ENCODE data around the gene KHDRBS2.

KHDRBS2 gene

DNA sequence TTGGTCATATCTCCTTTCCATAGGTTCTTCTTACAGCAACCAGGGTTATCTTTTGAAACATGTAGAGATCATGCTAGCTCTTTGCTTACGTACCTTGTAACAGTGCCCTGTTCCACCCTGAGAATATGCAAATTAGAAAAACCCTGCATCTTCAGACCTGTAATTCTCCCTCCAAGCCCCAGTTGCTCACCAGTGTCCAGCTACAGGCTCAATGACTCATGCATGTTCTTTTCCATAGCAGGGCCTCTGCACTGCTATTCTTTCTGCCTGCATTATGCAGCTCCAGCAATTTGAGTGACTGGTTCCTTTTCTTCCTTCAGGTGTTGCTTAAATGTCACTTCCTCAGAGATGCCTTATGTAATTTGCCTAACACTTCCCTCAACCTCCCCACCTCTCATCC is 636.2 kb downstream of the KHDRBS2 start:
- intact Hi-C loops (cut with DNase I), result no loop called here
- DNase-seq, result no peak

DNA sequence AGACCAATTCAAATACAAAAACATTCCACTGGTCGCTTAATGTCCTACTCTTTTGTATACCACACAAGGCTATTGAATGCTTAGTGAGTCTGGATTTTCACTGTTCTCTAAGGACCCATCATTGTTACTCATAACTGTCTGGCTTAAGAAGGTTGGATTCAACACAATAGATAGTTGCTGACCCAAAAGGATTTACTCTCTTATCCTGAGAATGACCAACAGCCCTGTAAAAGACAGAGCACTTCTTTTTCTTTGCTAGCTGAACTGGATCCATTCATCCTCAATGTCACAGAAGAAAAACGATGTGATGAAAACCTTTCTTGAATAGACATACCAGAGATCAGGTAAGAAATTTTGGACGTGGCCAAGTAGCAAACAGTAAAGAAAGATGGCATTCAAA is 645.6 kb downstream of the KHDRBS2 start:
- intact Hi-C loops (cut with DNase I), result no loop called here
- DNase-seq, result no peak

All from posterior cingulate gyrus (tissue), 11 donors.